ENCODE results near the gene RNF217. TPM values are rescaled to one million over a fixed set of nuclear protein-coding genes. Genes with fewer than 3 reads are reported as not detected.

RNF217 gene
- total RNA-seq, 6 experiments from 2014 or later, result 10.9 to 19.4 (median 14.7) TPM

DNA sequence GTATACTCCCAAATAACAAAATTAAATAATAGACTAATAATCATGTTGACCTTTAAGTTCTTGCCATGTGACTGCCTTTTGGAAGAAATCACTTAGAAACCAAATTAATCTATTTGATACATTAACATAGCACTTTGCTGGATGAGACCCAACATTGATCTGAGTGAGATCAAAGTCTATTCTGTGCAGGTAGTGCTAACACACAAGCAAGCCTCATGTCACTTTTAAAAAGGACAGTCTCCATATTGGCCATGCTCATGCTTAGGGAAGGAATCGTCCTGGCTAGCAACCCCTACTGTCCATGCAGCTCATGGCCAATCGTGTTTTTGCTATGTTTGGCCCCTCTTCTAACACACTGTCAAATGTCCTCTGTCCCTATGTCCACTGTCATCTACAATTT is 35.8 kb upstream of the RNF217 start:
- Mint-ChIP-seq H3K36me3 (ENCODE audit: low read depth) (peaks cover under 1% of the 10 kb centered on the region; the same call in 1 of the 2 replicates), H3K4me1 (ENCODE audit: low read depth) (peaks cover 18% of the 10 kb centered on the region), H3K4me3 (no peak overlapping the region), H3K27me3 (ENCODE audit: insufficient read depth) (peaks cover 2% of the 10 kb centered on the region; the same call in 1 of the 2 replicates), H3K27ac (no peak overlapping the region), H3K9me3 (peaks cover 1% of the 10 kb centered on the region; the same call in 1 of the 2 replicates)
- DNase-seq, result no peak
- TF ChIP-seq, protein P1, sequence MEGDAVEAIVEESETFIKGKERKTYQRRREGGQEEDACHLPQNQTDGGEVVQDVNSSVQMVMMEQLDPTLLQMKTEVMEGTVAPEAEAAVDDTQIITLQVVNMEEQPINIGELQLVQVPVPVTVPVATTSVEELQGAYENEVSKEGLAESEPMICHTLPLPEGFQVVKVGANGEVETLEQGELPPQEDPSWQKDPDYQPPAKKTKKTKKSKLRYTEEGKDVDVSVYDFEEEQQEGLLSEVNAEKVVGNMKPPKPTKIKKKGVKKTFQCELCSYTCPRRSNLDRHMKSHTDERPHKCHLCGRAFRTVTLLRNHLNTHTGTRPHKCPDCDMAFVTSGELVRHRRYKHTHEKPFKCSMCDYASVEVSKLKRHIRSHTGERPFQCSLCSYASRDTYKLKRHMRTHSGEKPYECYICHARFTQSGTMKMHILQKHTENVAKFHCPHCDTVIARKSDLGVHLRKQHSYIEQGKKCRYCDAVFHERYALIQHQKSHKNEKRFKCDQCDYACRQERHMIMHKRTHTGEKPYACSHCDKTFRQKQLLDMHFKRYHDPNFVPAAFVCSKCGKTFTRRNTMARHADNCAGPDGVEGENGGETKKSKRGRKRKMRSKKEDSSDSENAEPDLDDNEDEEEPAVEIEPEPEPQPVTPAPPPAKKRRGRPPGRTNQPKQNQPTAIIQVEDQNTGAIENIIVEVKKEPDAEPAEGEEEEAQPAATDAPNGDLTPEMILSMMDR (IDR thresholded peaks at IDR 0.05), result no peak

DNA sequence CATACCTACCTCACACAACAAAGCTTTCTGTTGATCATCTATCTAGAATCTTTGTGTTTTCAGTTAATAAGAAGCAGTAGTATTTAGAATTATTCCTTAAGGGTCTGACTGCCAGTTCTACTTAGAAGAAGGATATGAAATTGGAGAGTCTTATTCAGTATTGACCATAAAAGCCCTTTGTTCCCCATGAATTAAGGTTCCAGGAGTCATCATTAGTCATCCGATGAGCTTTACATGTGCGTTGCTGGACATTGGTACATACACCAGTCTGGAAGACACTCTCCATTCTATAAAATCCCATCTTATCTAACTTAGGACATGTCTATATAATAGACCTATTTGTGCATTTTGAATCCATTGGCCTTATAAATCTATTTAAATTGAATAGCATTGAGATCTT is 34.4 kb upstream of the RNF217 start:
- peaks cover 18% of the 10 kb centered on the region for H3K4me1 Mint-ChIP-seq (ENCODE audit: low read depth)
- DNase-seq, result no peak
- H3K27ac Mint-ChIP-seq, result no peak overlapping the region
- H3K4me3 Mint-ChIP-seq, result no peak overlapping the region
- TF ChIP-seq, protein P1 (IDR thresholded peaks at IDR 0.05), result no peak
- H3K36me3 Mint-ChIP-seq (ENCODE audit: low read depth), result no peaks in the 10 kb centered on the region
- H3K27me3 Mint-ChIP-seq (ENCODE audit: insufficient read depth), result peaks cover 4% of the 10 kb centered on the region; the same call in 1 of the 2 replicates
- H3K9me3 Mint-ChIP-seq, result no peaks in the 10 kb centered on the region

DNA sequence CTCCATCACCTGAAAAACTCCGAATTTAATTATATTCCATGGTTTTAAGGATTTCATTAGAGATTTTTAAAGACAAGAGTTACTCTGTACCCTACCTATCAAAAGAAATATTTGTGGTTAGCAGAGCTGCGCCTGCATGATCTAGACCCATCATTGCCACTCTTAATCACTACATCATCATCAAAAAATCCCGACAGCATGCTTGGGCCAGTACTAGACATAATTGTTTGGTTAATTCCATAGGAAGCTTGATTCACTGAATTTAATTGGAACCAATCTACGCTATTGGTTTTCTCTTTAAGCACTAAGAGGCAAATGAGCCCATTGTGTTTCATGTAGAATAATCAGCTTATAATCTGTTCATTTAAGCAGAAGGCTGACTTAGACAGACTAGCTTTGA is 33.4 kb upstream of the RNF217 start:
- Mint-ChIP-seq H3K36me3 (ENCODE audit: low read depth) (no peaks in the 10 kb centered on the region), H3K27me3 (ENCODE audit: insufficient read depth) (peaks cover 4% of the 10 kb centered on the region; the same call in 1 of the 2 replicates), H3K4me3 (no peak overlapping the region), H3K9me3 (no peaks in the 10 kb centered on the region), H3K4me1 (ENCODE audit: low read depth) (peaks cover 18% of the 10 kb centered on the region), H3K27ac (no peak overlapping the region)
- TF ChIP-seq, protein P1 (IDR thresholded peaks at IDR 0.05), result no peak
- no peak for DNase-seq

DNA sequence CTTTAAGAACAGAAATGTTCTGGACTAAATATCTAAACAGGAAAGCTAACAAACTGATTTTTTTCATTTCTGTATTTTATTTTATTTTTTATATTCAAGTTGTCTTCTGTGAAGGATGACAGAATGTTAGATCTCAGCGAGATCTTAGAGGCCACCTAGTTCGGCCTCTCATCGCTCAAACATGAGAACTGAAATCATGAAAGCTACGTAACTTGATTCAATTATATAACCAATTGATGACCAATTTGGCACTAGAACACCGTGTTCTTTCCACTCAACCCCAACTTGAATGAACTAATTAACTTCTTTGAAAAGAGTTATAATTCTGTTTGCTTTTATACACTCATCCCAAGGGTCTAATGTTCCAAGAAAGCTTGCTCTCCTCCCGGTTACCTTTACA is 24.6 kb upstream of the RNF217 start:
- no peak overlapping the region for H3K4me3 Mint-ChIP-seq
- TF ChIP-seq, protein P1 (IDR thresholded peaks at IDR 0.05), result no peak
- no peaks in the 10 kb centered on the region for H3K36me3 Mint-ChIP-seq (ENCODE audit: low read depth)
- no peaks in the 10 kb centered on the region for H3K4me1 Mint-ChIP-seq (ENCODE audit: low read depth)
- H3K27ac Mint-ChIP-seq, result no peak overlapping the region
- DNase-seq, result no peak
- no peaks in the 10 kb centered on the region for H3K9me3 Mint-ChIP-seq
- H3K27me3 Mint-ChIP-seq (ENCODE audit: insufficient read depth), result no peaks in the 10 kb centered on the region; the same call in 1 of the 2 replicates

DNA sequence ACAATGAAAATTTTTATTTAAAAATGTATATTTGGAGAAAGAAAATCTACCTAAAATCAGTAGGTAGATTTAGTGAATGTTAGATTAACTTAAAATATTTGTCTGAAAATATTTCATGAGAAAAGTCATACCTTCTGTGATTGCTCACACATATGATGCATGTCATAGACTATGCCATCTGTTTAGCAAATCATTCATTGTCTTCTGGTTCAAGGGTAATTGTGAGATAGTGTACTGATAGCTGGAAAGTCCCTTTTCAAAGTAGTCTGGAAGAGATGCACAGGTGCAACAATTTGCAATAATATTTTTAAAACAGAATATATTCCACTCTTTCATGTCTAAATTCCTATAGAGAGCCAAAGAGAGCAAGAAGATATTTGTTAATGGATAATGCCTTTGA is 21.0 kb upstream of the RNF217 start:
- Mint-ChIP-seq H3K4me1 (ENCODE audit: low read depth) (no peaks in the 10 kb centered on the region), H3K27ac (no peak overlapping the region), H3K27me3 (ENCODE audit: insufficient read depth) (no peaks in the 10 kb centered on the region), H3K4me3 (no peak overlapping the region), H3K36me3 (ENCODE audit: low read depth) (no peaks in the 10 kb centered on the region), H3K9me3 (no peaks in the 10 kb centered on the region)
- TF ChIP-seq, protein P1 (IDR thresholded peaks at IDR 0.05), result no peak
- DNase-seq, result no peak

DNA sequence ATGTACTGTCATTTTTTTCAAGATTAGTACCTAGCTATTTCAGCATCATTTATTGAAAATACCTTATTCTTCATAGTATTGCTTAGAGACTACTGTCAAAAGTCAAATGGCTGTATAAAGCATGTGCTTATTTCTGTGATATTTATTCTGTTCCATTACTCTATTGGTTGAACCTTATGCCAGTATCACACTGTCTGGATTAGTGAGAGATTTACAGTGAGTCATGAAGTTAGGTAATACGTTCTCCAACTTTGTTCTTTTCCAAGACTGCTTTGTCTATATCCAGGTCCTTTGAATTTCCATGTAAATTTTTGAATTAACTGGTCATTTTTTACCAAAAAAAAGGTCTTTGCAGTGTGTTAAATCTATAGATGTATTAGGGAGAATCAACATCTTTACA is 18.6 kb upstream of the RNF217 start:
- no peaks in the 10 kb centered on the region for H3K27me3 Mint-ChIP-seq (ENCODE audit: insufficient read depth)
- H3K27ac Mint-ChIP-seq, result no peak overlapping the region
- no peak overlapping the region for H3K4me3 Mint-ChIP-seq
- H3K36me3 Mint-ChIP-seq (ENCODE audit: low read depth), result no peaks in the 10 kb centered on the region
- no peaks in the 10 kb centered on the region for H3K9me3 Mint-ChIP-seq
- DNase-seq, result no peak
- peaks cover 19% of the 10 kb centered on the region for H3K4me1 Mint-ChIP-seq (ENCODE audit: low read depth)
- TF ChIP-seq, protein P1 (IDR thresholded peaks at IDR 0.05), result no peak
